Left ventricle myocardium inferior (tissue), 1 donor: ENCODE measurements around the gene KCNE4. TPM values are rescaled to one million over a fixed set of nuclear protein-coding genes. Genes with fewer than 3 reads are reported as not detected.

Experiments
- DNase-seq: peaks from one replicate; pipeline ENCODE4 v3.0.0-alpha.2; 2020
- H3K27ac ChIP-seq: fragments of 200-600 bp; replicated peaks from 2 replicates; pipeline ENCODE4 v1.8.0; 2021
- H3K27me3 ChIP-seq: fragments of 200-600 bp; 2 replicates; pipeline ENCODE4 v1.8.0; 2021; ENCODE audit warnings: low read depth
- H3K36me3 ChIP-seq: fragments of 200-600 bp; 2 replicates; pipeline ENCODE4 v1.8.0; 2021
- H3K4me1 ChIP-seq: fragments of 200-600 bp; 2 replicates; pipeline ENCODE4 v1.8.0; 2021
- H3K4me3 ChIP-seq: fragments of 200-600 bp; 2 replicates; pipeline ENCODE4 v1.8.0; 2021; ENCODE audit warnings: mild to moderate bottlenecking, moderate library complexity
- H3K9me3 ChIP-seq: fragments of 200-600 bp; replicated peaks from 2 replicates; pipeline ENCODE4 v1.8.0; 2021
- intact Hi-C: fragments of 100-400 bp; cut with micrococcal nuclease; formaldehyde crosslinking; loops from one replicate; pipeline ENCODE4 v1.11.0; 2022
- total RNA-seq: library from RNA; stranded (reverse); fragmentation: NEBNext Ultra II Directional; extraction: Animal tissue kit (Norgen Biotek cat#: 25700); gene quantifications from one replicate; pipeline ENCODE4 v1.2.1, GENCODE V29; 2021
- TF ChIP-seq, protein P1 (sequence below): fragments of 200-600 bp; IDR thresholded peaks from 2 replicates; pipeline ENCODE4 v1.8.0; 2021; ENCODE audit warnings: antibody characterized with exemption, mild to moderate bottlenecking, borderline replicate concordance
- donor health status: DM: no; HTN: yes; CAD: no; lungs with severe emphysema.

The KCNE4 gene
- total RNA-seq, 1 donor from 2014 or later = 3.1 TPM

DNA sequence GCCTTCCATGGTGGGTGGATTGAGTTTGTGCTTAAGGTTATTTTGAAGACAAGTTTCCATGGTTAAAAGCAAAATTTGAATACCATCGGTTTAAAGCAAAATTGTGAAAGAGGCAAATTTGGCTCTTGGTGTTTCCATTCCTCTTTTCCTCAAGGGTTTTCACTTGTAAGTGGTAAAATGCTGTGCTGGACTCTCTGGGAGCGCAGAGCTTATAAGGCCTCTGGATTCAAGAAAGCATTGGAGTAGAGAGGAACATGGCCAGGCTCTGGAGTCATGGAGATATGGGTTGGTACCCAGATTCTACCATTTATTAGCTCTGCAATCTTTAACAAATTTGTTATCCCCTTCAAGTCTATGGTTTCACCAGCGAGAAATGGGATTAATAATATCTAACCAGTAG, 17.5 kb downstream of the KCNE4 start:
- H3K36me3 ChIP-seq = no peaks in the 10 kb centered on the region
- no peak for DNase-seq
- no peaks in the 10 kb centered on the region for H3K9me3 ChIP-seq
- no peaks in the 10 kb centered on the region for H3K27me3 ChIP-seq
- no peaks in the 10 kb centered on the region for H3K4me1 ChIP-seq
- intact Hi-C loops = no loop called here
- TF ChIP-seq, protein P1, sequence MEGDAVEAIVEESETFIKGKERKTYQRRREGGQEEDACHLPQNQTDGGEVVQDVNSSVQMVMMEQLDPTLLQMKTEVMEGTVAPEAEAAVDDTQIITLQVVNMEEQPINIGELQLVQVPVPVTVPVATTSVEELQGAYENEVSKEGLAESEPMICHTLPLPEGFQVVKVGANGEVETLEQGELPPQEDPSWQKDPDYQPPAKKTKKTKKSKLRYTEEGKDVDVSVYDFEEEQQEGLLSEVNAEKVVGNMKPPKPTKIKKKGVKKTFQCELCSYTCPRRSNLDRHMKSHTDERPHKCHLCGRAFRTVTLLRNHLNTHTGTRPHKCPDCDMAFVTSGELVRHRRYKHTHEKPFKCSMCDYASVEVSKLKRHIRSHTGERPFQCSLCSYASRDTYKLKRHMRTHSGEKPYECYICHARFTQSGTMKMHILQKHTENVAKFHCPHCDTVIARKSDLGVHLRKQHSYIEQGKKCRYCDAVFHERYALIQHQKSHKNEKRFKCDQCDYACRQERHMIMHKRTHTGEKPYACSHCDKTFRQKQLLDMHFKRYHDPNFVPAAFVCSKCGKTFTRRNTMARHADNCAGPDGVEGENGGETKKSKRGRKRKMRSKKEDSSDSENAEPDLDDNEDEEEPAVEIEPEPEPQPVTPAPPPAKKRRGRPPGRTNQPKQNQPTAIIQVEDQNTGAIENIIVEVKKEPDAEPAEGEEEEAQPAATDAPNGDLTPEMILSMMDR = no peak
- H3K4me3 ChIP-seq = no peak overlapping the region
- H3K27ac ChIP-seq = no peak overlapping the region

DNA sequence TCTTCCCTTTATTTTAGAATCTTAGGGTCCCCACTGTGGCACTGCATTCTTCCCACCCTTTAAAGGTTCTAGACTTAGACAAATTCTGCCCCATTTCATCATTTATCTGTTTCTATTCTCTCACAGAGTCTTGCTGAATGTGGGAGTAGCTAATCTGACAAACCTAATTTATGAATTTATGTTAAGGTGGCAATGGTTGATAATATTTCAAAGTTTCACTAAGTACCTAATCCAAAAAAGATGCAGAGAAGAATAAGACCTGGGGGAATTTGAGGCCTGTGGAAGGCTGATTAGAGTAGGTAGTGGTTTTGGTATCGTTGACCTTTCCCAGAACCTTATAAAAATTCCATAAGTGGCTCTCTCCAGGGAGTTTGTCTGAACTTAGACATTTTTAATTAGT, 18.0 kb downstream of the KCNE4 start:
- TF ChIP-seq, protein P1 = no peak

DNA sequence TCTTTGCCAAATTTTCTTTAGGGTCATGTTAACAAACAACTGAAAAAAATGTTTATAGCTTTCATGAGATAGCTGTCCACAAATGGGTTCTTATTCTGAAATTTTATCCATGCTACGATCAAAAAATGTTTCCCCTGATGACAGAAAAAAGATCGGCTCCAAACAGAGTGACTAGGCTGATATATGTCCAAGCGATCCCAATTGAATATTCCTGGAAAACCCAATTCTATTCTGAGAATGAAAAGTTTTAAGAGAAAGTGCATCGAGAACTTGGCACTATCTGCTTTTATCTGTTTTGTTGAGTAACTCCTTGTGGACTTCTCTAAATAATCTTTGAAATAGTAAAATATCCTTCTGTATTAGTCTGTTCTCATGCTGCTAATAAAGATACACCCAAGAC, 19.1 kb downstream of the KCNE4 start:
- DNase-seq = no peak
- Histone ChIP-seq H3K27me3 (no peaks in the 10 kb centered on the region), H3K9me3 (no peaks in the 10 kb centered on the region), H3K36me3 (no peaks in the 10 kb centered on the region), H3K27ac (no peak overlapping the region), H3K4me1 (no peaks in the 10 kb centered on the region), H3K4me3 (no peak overlapping the region)
- TF ChIP-seq, protein P1 = no peak
- intact Hi-C loops = no loop called here

More for the DNA sequence above, 18.0 kb downstream of the KCNE4 start:
- no peaks in the 10 kb centered on the region for H3K36me3 ChIP-seq
- no peak overlapping the region for H3K27ac ChIP-seq
- H3K4me3 ChIP-seq = no peak overlapping the region
- H3K4me1 ChIP-seq = no peaks in the 10 kb centered on the region
- H3K27me3 ChIP-seq = no peaks in the 10 kb centered on the region
- DNase-seq = no peak
- intact Hi-C loops = no loop called here
- no peaks in the 10 kb centered on the region for H3K9me3 ChIP-seq

DNA sequence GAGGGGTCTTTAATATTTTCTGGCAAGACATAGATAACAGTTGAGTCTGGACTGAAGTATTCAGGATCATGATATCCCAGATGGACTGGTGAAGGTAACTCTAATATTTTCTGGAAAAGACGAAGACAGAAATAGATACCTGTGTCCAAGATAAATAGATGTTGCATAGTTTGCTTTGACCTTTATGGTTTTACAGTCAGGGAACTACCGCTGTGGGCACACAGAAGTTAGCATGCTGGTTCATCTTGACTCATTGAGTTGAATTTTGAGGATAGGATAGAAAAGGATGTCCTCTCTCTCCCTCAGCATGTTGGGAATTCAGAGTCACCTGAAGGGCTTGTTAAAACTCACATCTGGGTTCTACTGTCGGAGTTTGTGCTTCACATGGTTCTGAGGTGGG, 20.8 kb downstream of the KCNE4 start:
- no peak overlapping the region for H3K27ac ChIP-seq
- TF ChIP-seq, protein P1 = no peak
- no peaks in the 10 kb centered on the region for H3K4me1 ChIP-seq
- intact Hi-C loops = no loop called here
- H3K9me3 ChIP-seq = no peaks in the 10 kb centered on the region
- no peaks in the 10 kb centered on the region for H3K27me3 ChIP-seq
- H3K4me3 ChIP-seq = no peak overlapping the region
- no peak for DNase-seq
- H3K36me3 ChIP-seq = no peaks in the 10 kb centered on the region

DNA sequence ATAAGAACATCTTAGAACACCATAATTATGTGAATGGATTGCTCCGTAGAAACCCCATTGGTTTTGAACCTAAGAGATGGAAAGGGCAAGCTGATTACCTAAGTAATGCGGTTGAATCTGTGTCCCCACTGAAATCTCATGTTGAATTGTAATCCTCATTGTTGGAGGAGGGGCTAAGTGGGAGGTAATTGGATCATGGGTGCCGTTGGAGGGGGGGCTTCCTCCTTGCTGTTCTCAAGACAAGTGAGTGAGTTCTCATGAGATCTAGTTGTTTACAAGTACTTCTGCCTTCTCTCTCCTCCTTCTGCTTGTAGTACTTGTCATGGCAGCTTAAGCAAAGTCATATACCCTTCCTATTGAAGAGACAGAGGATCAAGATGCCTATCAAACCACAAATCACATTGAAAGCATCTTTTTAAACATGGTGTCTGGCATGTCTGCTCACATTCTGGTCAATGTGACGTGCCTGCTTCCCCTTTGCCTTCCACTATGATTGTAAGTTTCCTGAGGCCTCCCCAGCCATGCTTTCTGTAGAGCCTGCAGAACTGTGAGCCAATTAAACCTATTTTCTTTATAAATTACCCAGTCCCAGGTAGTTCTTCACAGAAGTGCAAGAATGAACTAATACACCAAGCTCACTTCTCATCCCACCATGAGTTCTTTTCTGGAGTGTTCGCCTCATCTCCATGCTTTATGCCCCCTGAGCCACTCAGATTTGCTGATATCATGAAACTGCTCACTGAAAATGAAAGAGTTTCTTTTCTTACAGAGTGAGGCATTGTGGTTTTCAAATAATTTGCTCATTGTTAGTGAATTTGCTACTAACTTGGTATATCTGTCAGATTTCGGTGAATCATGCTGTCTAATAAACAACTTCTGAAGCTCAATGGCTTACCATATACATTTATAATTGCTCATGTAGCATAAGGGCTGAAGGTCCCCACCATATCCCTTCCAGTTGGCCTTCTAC, 23.6 kb downstream of the KCNE4 start:
- TF ChIP-seq, protein P1 = no peak
- Histone ChIP-seq H3K4me3 (no peak overlapping the region), H3K36me3 (no peaks in the 10 kb centered on the region), H3K9me3 (no peaks in the 10 kb centered on the region), H3K4me1 (no peaks in the 10 kb centered on the region), H3K27me3 (no peaks in the 10 kb centered on the region), H3K27ac (no peak overlapping the region)
- no peak for DNase-seq
- intact Hi-C loops = no loop called here
